Progenitor cell of endocrine pancreas (in vitro differentiated cells): Measurements from ENCODE around the gene MYO7A. TPM values are rescaled to one million over a fixed set of nuclear protein-coding genes. Genes with fewer than 3 reads are reported as not detected.

ENCODE experiments used
- DNase-seq: peaks from one replicate; pipeline ENCODE4 v3.0.0; 2021; ENCODE audit warnings: low spot score; ENCODE audit not compliant: unreplicated experiment
- H3K27ac Mint-ChIP-seq: 2 replicates; pipeline ENCODE4 v1.8.0; 2021; ENCODE audit warnings: mild to moderate bottlenecking, moderate library complexity, mixed read lengths
- H3K27me3 Mint-ChIP-seq: 2 replicates; pipeline ENCODE4 v1.8.0; 2021; ENCODE audit warnings: mixed read lengths
- H3K36me3 Mint-ChIP-seq: 2 replicates; pipeline ENCODE4 v1.8.0; 2022; ENCODE audit warnings: mixed read lengths; ENCODE audit not compliant: insufficient read depth
- H3K4me1 Mint-ChIP-seq: 2 replicates; pipeline ENCODE4 v1.8.0; 2021; ENCODE audit warnings: low read depth, mixed read lengths
- H3K4me3 Mint-ChIP-seq: 2 replicates; pipeline ENCODE4 v1.8.0; 2021; ENCODE audit warnings: low read depth, mild to moderate bottlenecking, moderate library complexity, mixed read lengths
- H3K9me3 Mint-ChIP-seq: 2 replicates; pipeline ENCODE4 v1.8.0; 2021; ENCODE audit warnings: low read depth, mixed read lengths
- total RNA-seq: library from RNA; stranded (reverse); gene quantifications from 2 replicates; pipeline ENCODE4 v1.2.1, GENCODE V29; 2021
- TF ChIP-seq, protein P1 (sequence below): fragments of 200-600 bp; sonication (generic); IDR thresholded peaks from one replicate; pipeline ENCODE4 v1.5.0; 2021; ENCODE audit warnings: antibody characterized with exemption, mild to moderate bottlenecking; ENCODE audit not compliant: unreplicated experiment

Gene MYO7A
- total RNA-seq, 1 donor from 2014 or later = 5.7 TPM

- peaks cover 2% of the 10 kb centered on the region for H3K4me1 Mint-ChIP-seq
- peaks cover 2% of the 10 kb centered on the region for H3K36me3 Mint-ChIP-seq
- peaks cover 13% of the 10 kb centered on the region for H3K9me3 Mint-ChIP-seq
- H3K27ac Mint-ChIP-seq = no peak overlapping the region
- no peak overlapping the region for H3K4me3 Mint-ChIP-seq
- H3K27me3 Mint-ChIP-seq = no peaks in the 10 kb centered on the region
- TF ChIP-seq, protein P1, sequence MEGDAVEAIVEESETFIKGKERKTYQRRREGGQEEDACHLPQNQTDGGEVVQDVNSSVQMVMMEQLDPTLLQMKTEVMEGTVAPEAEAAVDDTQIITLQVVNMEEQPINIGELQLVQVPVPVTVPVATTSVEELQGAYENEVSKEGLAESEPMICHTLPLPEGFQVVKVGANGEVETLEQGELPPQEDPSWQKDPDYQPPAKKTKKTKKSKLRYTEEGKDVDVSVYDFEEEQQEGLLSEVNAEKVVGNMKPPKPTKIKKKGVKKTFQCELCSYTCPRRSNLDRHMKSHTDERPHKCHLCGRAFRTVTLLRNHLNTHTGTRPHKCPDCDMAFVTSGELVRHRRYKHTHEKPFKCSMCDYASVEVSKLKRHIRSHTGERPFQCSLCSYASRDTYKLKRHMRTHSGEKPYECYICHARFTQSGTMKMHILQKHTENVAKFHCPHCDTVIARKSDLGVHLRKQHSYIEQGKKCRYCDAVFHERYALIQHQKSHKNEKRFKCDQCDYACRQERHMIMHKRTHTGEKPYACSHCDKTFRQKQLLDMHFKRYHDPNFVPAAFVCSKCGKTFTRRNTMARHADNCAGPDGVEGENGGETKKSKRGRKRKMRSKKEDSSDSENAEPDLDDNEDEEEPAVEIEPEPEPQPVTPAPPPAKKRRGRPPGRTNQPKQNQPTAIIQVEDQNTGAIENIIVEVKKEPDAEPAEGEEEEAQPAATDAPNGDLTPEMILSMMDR = no peak
- no peak for DNase-seq
These were observed 45.0 kb upstream of the MYO7A start for GRCh38 chr11:77082838-77083565.

GRCh38 chr11:77083566-77084245 lies 44.3 kb upstream of the MYO7A start:
- Mint-ChIP-seq H3K4me3 (no peak overlapping the region), H3K9me3 (peaks cover 6% of the 10 kb centered on the region), H3K36me3 (no peaks in the 10 kb centered on the region), H3K4me1 (peaks cover 5% of the 10 kb centered on the region), H3K27ac (no peak overlapping the region), H3K27me3 (no peaks in the 10 kb centered on the region)
- TF ChIP-seq, protein P1 = no peak
- no peak for DNase-seq

GRCh38 chr11:77084581-77085191 lies 43.4 kb upstream of the MYO7A start:
- Mint-ChIP-seq H3K36me3 (no peaks in the 10 kb centered on the region), H3K27ac (peak overlapping the region; percentile 56), H3K9me3 (peaks cover 1% of the 10 kb centered on the region), H3K4me1 (peaks cover 5% of the 10 kb centered on the region), H3K4me3 (no peak overlapping the region), H3K27me3 (no peaks in the 10 kb centered on the region)
- no peak for DNase-seq
- TF ChIP-seq, protein P1 = no peak

DNA sequence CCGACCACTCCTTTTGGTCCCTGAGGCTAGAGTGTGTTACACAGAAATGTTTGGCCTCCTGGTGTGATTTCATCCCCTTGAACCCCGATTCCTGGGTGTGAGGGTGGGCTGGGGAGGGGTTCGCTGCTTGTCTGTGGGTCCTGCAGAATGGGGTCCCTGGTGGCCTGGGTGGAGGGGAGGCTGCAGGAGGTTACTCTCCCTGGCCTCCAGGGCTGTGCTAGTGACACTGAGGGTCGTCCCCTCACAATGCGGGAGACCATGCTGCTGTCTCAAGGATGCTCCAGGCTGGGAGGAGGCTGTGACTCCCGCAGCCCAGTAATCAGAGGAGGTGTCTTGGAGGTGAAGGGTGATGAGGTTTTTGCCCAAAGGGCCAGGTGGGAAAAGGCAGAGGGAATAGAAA lies 42.4 kb upstream of the MYO7A start:
- Mint-ChIP-seq H3K36me3 (no peaks in the 10 kb centered on the region), H3K27ac (no peak overlapping the region), H3K9me3 (no peaks in the 10 kb centered on the region), H3K27me3 (no peaks in the 10 kb centered on the region), H3K4me1 (peaks cover 5% of the 10 kb centered on the region), H3K4me3 (no peak overlapping the region)
- TF ChIP-seq, protein P1 = no peak
- no peak for DNase-seq
